Liver (tissue), 9 donors: ENCODE measurements around the gene CGB3. TPM values are rescaled to one million over a fixed set of nuclear protein-coding genes. Genes with fewer than 3 reads are reported as not detected.

ENCODE experiments used
- DNase-seq: peaks from one replicate; pipeline ENCODE4 v3.0.0-alpha.2; 2017; ENCODE audit warnings: low spot score
- H3K27ac ChIP-seq, 2 donors: one replicate each; pipeline ENCODE4 v1.7.0; 2013; ENCODE audit warnings: inconsistent platforms in 2 of 2, low read length in 2 of 2, control low read depth in 1 of 2, low read depth in 1 of 2, mild to moderate bottlenecking in 1 of 2
- H3K27me3 ChIP-seq, 4 donors: one replicate each; pipeline versions ENCODE4 v1.6.1 to v1.7.0; 2013; ENCODE audit warnings: low read length in 3 of 4, inconsistent platforms in 1 of 4, mild to moderate bottlenecking in 1 of 4, moderate library complexity in 1 of 4; ENCODE audit not compliant: control insufficient read depth in 4 of 4, insufficient read depth in 4 of 4
- H3K36me3 ChIP-seq, 4 donors: one replicate each; pipeline versions ENCODE4 v1.6.1 to v1.7.0; 2013; ENCODE audit warnings: low read length in 3 of 4, mild to moderate bottlenecking in 3 of 4, low read depth in 1 of 4, moderate library complexity in 1 of 4; ENCODE audit not compliant: control insufficient read depth in 4 of 4, insufficient read depth in 3 of 4
- H3K4me1 ChIP-seq, 4 donors: one replicate each; pipeline versions ENCODE4 v1.6.1 to v1.7.0; 2013; ENCODE audit warnings: low read length in 3 of 4, mild to moderate bottlenecking in 3 of 4, moderate library complexity in 1 of 4; ENCODE audit not compliant: control insufficient read depth in 4 of 4, insufficient read depth in 4 of 4
- H3K4me3 ChIP-seq, 3 donors: one replicate each; pipeline versions ENCODE4 v1.6.1 to v1.7.0; 2013; ENCODE audit warnings: low read length in 3 of 3, control low read depth in 1 of 3, low read depth in 1 of 3, mild to moderate bottlenecking in 1 of 3
- H3K9ac ChIP-seq, 2 donors: one replicate each; pipeline ENCODE4 v1.7.0; 2013; ENCODE audit warnings: low read length in 2 of 2, mild to moderate bottlenecking in 2 of 2, moderate library complexity in 2 of 2, control low read depth in 1 of 2, low read depth in 1 of 2
- H3K9me3 ChIP-seq, 4 donors: one replicate each; pipeline versions ENCODE4 v1.6.1 to v1.7.0; 2013; ENCODE audit warnings: low read length in 3 of 4; ENCODE audit not compliant: control insufficient read depth in 4 of 4
- CTCF ChIP-seq: fragments of 150-350 bp; IDR thresholded peaks from 2 replicates; pipeline ENCODE4 v1.5.1; 2017; ENCODE audit warnings: improper control_type of control experiment, low read depth, low read length; ENCODE audit not compliant: missing input control
- FOXA1 ChIP-seq: IDR thresholded peaks from 2 replicates; pipeline ENCODE4 v1.6.1; 2016; ENCODE audit warnings: antibody characterized with exemption
- FOXA2 ChIP-seq: IDR thresholded peaks from 2 replicates; pipeline ENCODE4 v1.6.1; 2016; ENCODE audit warnings: antibody characterized with exemption
- GABPA ChIP-seq, 2 donors: IDR thresholded peaks in 1 of 2; conservative IDR thresholded peaks in 1 of 2; 2 replicates each; pipeline ENCODE4 v1.6.1; 2016; ENCODE audit warnings: antibody characterized with exemption in 2 of 2, mild to moderate bottlenecking in 1 of 2, moderate library complexity in 1 of 2
- HNF4A ChIP-seq, 2 donors: conservative IDR thresholded peaks; 2 replicates each; pipeline ENCODE4 v1.6.1; 2016; ENCODE audit warnings: antibody characterized with exemption in 2 of 2, mild to moderate bottlenecking in 2 of 2
- HNF4G ChIP-seq: IDR thresholded peaks from 2 replicates; pipeline ENCODE4 v1.6.1; 2016; ENCODE audit warnings: antibody characterized with exemption
- NR2F2 ChIP-seq: IDR thresholded peaks from 2 replicates; pipeline ENCODE4 v1.6.1; 2016; ENCODE audit warnings: antibody characterized with exemption
- RAD21 ChIP-seq, 2 donors: IDR thresholded peaks; 2 replicates each; pipeline ENCODE4 v1.6.1; 2016; ENCODE audit warnings: antibody characterized with exemption in 2 of 2, mild to moderate bottlenecking in 2 of 2
- RXRA ChIP-seq, 2 donors: IDR thresholded peaks; 2 replicates each; pipeline ENCODE4 v1.6.1; 2017 to 2018; ENCODE audit warnings: antibody characterized with exemption in 2 of 2, mild to moderate bottlenecking in 1 of 2
- SP1 ChIP-seq: IDR thresholded peaks from 2 replicates; pipeline ENCODE4 v1.6.1; 2018; ENCODE audit warnings: antibody characterized with exemption, mild to moderate bottlenecking
- WGBS: extraction: QIAGEN DNeasy Blood & Tissue Kit; methylation state at CpG from one replicate; pipeline ENCODE4 v1.1.7; 2013; 5-methylcytosine and 5-hydroxymethylcytosine counted together
- polyA plus RNA-seq, 2 donors: library from polyadenylated mRNA; stranded (reverse) in 1 of 2; unstranded in 1 of 2; fragments of 200-250 nt in 1 of 2; fragments of >200 nt in 1 of 2; fragmentation: Nextera tagmentation in 1 of 2; extraction: Ambion mirVana in 1 of 2; gene quantifications; one replicate each; pipeline versions ENCODE4 v1.2.1 to v1.2.3, GENCODE V29; 2013 to 2015
- total RNA-seq, 2 donors: library from RNA; depleted of rRNA; stranded (reverse); fragments of >200 nt; gene quantifications; one replicate each; pipeline ENCODE4 v1.2.3, GENCODE V29; 2014
- TF ChIP-seq, protein P1 (sequence below): IDR thresholded peaks from 2 replicates; pipeline ENCODE4 v1.6.1; 2016; ENCODE audit warnings: antibody characterized with exemption
- donor health status: healthy.
- donor health status: healthy.
- donor health status: healthy.
- donor health status: healthy.
- donor health status: healthy.

The CGB3 gene
- total and polyA plus RNA-seq, 4 donors = not detected

GRCh38 chr19:48987323-48987722 lies 36.8 kb downstream of the CGB3 start (continued):
- TF ChIP-seq, protein P1, sequence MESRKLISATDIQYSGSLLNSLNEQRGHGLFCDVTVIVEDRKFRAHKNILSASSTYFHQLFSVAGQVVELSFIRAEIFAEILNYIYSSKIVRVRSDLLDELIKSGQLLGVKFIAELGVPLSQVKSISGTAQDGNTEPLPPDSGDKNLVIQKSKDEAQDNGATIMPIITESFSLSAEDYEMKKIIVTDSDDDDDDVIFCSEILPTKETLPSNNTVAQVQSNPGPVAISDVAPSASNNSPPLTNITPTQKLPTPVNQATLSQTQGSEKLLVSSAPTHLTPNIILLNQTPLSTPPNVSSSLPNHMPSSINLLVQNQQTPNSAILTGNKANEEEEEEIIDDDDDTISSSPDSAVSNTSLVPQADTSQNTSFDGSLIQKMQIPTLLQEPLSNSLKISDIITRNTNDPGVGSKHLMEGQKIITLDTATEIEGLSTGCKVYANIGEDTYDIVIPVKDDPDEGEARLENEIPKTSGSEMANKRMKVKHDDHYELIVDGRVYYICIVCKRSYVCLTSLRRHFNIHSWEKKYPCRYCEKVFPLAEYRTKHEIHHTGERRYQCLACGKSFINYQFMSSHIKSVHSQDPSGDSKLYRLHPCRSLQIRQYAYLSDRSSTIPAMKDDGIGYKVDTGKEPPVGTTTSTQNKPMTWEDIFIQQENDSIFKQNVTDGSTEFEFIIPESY = no peak
- TF ChIP-seq SP1 = no peak

DNA sequence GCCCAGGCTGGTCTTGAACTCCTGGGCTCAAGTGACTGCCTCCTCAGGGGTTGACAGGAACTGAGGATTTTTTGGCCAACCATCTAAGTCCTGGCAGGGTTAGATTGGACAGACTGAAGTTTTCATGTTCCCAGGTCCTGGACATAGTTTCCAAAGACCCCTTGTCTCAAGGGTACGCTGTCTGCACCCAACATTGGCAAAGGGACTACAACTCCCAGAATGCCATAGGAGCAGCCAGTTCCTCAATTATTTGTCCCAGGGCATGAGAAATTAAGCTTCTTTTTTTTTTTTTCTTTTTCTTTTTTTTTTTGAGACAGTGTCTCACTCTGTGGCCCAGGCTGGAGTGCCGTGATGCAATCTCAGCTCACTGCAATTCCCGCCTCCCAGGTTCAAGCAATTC lies 37.9 kb downstream of the CGB3 start:
- no peak for TF ChIP-seq RXRA (IDR thresholded peaks at IDR 0.05)
- TF ChIP-seq HNF4G = no peak
- no peak overlapping the region for H3K4me3 ChIP-seq
- H3K36me3 ChIP-seq = peaks cover 6 to 28% (median 25%) of the 10 kb centered on the region in 4 donors
- no peak overlapping the region for H3K27ac ChIP-seq
- whole genome bisulfite sequencing = 97% methylated on average over 3 of the region's 3 CpGs
- peaks cover 2 to 8% (median 5%) of the 10 kb centered on the region in 4 donors for H3K4me1 ChIP-seq
- DNase-seq = no peak
- no peaks in the 10 kb centered on the region for H3K27me3 ChIP-seq
- no peak overlapping the region for H3K9ac ChIP-seq
- no peaks in the 10 kb centered on the region for H3K9me3 ChIP-seq

GRCh38 chr19:48985711-48986110 lies 38.4 kb downstream of the CGB3 start:
- no peak for TF ChIP-seq RAD21 (IDR thresholded peaks at IDR 0.05)
- TF ChIP-seq NR2F2 = no peak
- no peak for TF ChIP-seq CTCF
- no peak for TF ChIP-seq FOXA2
- no peak for TF ChIP-seq GABPA (IDR thresholded peaks at IDR 0.05 in 1 of 2, conservative IDR thresholded peaks at IDR 0.05 in 1 of 2)
- no peak for TF ChIP-seq FOXA1
- no peak for TF ChIP-seq SP1
- H3K27ac ChIP-seq = no peak overlapping the region
- no peaks in the 10 kb centered on the region for H3K9me3 ChIP-seq
- H3K27me3 ChIP-seq = no peaks in the 10 kb centered on the region
- H3K4me1 ChIP-seq = peaks cover 2 to 7% (median 4%) of the 10 kb centered on the region in 4 donors
- no peak for DNase-seq
- WGBS = 97% methylated on average over 13 of the region's 13 CpGs
- peaks cover 6 to 28% (median 25%) of the 10 kb centered on the region in 4 donors for H3K36me3 ChIP-seq
- H3K9ac ChIP-seq = no peak overlapping the region
- no peak overlapping the region for H3K4me3 ChIP-seq

DNA sequence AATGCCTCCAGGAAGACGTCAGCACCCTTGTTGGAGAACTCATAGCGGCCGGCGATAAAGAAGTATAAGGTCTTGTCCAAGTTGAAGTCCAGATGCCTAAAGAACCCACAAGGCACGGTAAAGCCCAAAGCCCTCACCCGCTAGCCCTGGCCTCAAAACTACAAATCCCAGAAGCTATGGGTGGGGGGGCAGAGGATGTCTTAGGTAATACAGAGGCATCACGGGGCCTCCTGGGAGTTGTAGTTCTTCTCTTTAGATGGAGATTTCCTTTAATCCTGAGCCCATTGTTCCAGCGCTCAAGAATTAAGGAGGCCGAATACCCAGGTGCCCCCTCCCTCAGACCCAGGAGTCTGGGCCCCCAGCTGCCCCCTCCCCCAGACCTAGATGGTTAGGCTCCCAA lies 41.9 kb downstream of the CGB3 start:
- H3K36me3 ChIP-seq = peaks cover 4 to 32% (median 21%) of the 10 kb centered on the region in 4 donors
- peaks cover 2 to 7% (median 4%) of the 10 kb centered on the region in 4 donors for H3K4me1 ChIP-seq
- 96% methylated on average over 9 of the region's 9 CpGs for WGBS

More for the DNA sequence above, 41.9 kb downstream of the CGB3 start:
- H3K9me3 ChIP-seq = no peaks in the 10 kb centered on the region
- H3K27ac ChIP-seq = no peak overlapping the region
- TF ChIP-seq HNF4A (conservative IDR thresholded peaks at IDR 0.05) = no peak
- TF ChIP-seq GABPA (IDR thresholded peaks at IDR 0.05 in 1 of 2, conservative IDR thresholded peaks at IDR 0.05 in 1 of 2) = no peak
- no peak overlapping the region for H3K9ac ChIP-seq
- DNase-seq = no peak
- H3K4me3 ChIP-seq = no peak overlapping the region
- no peaks in the 10 kb centered on the region for H3K27me3 ChIP-seq
